ENCODE measurements around the gene GLRB. TPM values are rescaled to one million over a fixed set of nuclear protein-coding genes. Genes with fewer than 3 reads are reported as not detected.
A peak's percentile ranks its signal among the peaks of the same experiment; 100 is the strongest.
"Not testable (repeated sequence)": the region's sequence is repeated elsewhere in the genome, so short reads cannot be mapped to it uniquely, and the experiment has no call there.

The GLRB gene
- total RNA-seq, 1 donor from 2014 or later: 6.5 TPM

DNA sequence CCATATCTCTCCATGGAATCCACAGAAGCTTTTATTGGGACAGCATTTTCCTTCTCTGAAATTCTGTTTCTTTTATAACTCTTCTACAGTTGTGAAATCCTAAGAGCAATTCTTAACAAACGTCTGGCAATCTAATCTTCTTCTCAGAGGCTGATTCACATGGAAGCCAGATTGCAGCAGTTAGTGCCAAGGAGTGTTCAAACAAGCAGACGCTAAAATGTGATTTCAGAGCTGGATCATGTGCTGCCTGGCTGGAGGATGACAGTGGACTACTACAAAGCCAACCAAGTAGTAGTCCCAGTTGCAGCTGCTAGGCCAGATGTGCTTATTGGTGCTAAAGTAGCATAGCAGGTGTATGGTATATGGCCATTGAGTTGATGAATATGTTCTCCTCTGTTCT, 27.7 kb upstream of the GLRB start:
- Histone ChIP-seq H3K27me3 (no peaks in the 10 kb centered on the region), H3K36me3 (no peaks in the 10 kb centered on the region), H3K4me3 (no peak overlapping the region), H3K9me3 (no peaks in the 10 kb centered on the region), H3K4me1 (no peaks in the 10 kb centered on the region), H3K27ac (no peak overlapping the region)
- peak; percentile 51 for ATAC-seq
- intact Hi-C loops (cut with DNase I): no loop called here
- no peak for DNase-seq
- TF ChIP-seq, protein P1, sequence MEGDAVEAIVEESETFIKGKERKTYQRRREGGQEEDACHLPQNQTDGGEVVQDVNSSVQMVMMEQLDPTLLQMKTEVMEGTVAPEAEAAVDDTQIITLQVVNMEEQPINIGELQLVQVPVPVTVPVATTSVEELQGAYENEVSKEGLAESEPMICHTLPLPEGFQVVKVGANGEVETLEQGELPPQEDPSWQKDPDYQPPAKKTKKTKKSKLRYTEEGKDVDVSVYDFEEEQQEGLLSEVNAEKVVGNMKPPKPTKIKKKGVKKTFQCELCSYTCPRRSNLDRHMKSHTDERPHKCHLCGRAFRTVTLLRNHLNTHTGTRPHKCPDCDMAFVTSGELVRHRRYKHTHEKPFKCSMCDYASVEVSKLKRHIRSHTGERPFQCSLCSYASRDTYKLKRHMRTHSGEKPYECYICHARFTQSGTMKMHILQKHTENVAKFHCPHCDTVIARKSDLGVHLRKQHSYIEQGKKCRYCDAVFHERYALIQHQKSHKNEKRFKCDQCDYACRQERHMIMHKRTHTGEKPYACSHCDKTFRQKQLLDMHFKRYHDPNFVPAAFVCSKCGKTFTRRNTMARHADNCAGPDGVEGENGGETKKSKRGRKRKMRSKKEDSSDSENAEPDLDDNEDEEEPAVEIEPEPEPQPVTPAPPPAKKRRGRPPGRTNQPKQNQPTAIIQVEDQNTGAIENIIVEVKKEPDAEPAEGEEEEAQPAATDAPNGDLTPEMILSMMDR (IDR thresholded peaks at IDR 0.05): no peak

DNA sequence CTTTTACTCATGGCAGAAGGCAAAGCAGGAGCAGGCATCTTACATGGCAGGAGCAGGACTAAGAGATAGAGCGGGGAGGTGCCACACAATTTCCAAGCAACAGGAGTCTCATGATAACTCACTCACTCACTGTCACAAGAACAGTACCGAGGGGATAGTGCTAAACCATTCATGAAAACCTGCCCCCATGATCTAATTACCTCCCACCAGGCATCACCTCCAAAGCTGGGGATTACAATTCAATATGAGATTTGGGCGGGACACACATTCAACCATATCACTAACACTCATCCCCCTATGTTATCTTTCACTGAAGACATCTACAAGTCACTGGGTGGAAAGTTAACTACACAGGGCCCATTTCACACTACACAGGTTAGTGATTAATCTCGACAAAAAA, 25.4 kb upstream of the GLRB start:
- H3K4me3 ChIP-seq: no peak overlapping the region
- intact Hi-C loops (cut with DNase I): no loop called here
- H3K4me1 ChIP-seq: no peaks in the 10 kb centered on the region

DNA sequence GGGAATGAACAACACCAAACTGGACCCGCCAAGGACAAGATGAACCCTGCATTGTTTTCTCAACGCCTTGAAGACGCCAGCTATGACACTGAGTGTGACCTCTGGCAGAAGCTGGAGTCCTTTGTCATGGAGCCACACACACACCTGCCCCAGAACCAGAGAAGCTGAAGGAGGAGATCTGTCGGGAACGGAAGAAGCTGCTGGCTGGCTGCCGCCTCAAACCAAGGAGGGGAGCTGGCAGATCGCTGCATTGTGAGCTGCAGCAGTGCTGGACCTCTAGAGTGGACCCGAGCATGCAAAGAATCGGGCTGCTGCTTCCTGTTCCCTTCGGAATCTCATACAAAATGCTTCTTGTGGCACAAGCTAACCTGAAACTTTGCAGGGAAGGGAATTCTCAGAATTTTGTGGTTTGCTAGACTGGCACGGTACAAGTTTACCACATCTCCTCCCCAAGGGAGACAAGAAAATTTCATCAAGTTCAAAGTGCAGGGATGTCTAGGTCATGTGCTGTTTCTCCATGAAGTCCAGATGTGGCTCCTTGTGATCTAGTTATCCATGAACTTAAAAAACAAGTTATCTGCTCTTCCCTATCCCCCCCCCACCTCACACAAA, 23.4 kb upstream of the GLRB start:
- H3K9me3 ChIP-seq: no peaks in the 10 kb centered on the region
- H3K27ac ChIP-seq: no peak overlapping the region
- no peaks in the 10 kb centered on the region for H3K4me1 ChIP-seq
- no peak for DNase-seq
- no peak overlapping the region for H3K4me3 ChIP-seq
- H3K27me3 ChIP-seq: no peaks in the 10 kb centered on the region
- TF ChIP-seq, protein P1 (IDR thresholded peaks at IDR 0.05): no peak
- intact Hi-C loops (cut with DNase I): no loop called here
- no peaks in the 10 kb centered on the region for H3K36me3 ChIP-seq
- no peak for ATAC-seq

More for the DNA sequence above, 25.4 kb upstream of the GLRB start:
- H3K27me3 ChIP-seq: no peaks in the 10 kb centered on the region
- TF ChIP-seq, protein P1 (IDR thresholded peaks at IDR 0.05): no peak
- no peaks in the 10 kb centered on the region for H3K9me3 ChIP-seq
- H3K36me3 ChIP-seq: no peaks in the 10 kb centered on the region
- ATAC-seq (no peak), DNase-seq (no peak)
- H3K27ac ChIP-seq: no peak overlapping the region

DNA sequence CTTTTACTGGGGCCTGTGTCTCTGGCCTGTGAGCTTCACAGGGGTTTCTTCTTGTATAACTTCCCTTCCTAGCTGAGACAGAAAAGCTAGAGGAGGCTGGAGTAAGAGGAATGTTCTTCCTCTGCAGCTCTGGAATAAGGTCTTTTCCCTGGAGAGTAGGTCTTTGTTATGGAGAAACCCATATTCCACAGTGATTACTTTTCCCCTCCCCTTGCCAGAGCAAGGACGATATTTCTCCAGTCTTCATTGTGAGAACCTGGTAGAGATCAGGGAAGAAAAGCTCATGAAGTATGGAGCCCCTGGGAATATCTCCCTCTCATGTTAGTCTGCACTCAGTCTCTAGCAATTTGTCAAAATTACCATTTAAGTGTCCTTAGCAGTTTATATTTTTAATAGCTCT, 18.7 kb upstream of the GLRB start:
- Histone ChIP-seq H3K27me3 (no peaks in the 10 kb centered on the region), H3K4me1 (no peaks in the 10 kb centered on the region), H3K27ac (no peak overlapping the region), H3K4me3 (no peak overlapping the region), H3K9me3 (no peaks in the 10 kb centered on the region), H3K36me3 (no peaks in the 10 kb centered on the region)
- DNase-seq (no peak), ATAC-seq (no peak)
- intact Hi-C loops (cut with DNase I): no loop called here
- TF ChIP-seq, protein P1 (IDR thresholded peaks at IDR 0.05): no peak

DNA sequence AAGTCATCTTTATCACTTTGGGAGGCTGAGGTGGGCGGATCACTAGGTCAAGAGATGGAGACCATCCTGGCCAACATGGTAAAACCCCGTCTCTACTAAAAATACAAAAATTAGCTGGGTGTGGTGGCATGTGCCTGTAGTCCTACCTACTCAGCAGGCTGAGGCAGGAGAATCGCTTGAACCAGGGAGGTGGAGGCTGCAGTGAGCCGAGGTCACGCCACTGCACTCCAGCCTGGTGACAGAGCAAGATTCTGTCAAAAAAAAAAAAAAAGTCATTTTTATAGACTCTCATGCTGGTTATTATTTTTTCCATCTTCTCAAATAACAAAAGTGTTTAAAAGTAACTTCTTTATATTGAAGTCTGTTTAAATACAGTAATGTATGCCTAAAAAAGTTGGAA, 17.1 kb upstream of the GLRB start:
- not testable (repeated sequence) for ATAC-seq

DNA sequence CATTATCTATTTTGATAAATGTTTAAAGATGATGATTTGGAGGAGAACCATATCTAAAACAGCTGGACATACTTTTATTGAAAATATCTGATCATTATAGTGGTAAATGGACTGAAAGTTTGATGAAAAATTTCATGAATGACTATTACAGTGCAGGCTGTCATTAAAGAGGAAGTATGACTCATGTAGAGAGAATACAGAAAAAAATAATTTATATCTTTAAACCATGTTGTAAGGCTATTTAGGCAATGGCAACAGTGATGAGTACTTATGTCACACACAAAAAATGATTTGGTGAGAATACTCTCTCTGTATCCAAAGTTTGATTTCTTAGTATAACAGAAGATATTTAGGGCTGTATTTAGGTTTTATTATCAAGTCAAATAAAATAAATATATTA, 3.9 kb upstream of the GLRB start:
- ATAC-seq: no peak
- TF ChIP-seq, protein P1 (IDR thresholded peaks at IDR 0.05): no peak
- H3K4me1 ChIP-seq: no peaks in the 10 kb centered on the region
- DNase-seq: no peak
- no peaks in the 10 kb centered on the region for H3K27me3 ChIP-seq
- intact Hi-C loops (cut with DNase I): no loop called here
- no peak overlapping the region for H3K4me3 ChIP-seq
- no peaks in the 10 kb centered on the region for H3K9me3 ChIP-seq
- no peaks in the 10 kb centered on the region for H3K36me3 ChIP-seq
- no peak overlapping the region for H3K27ac ChIP-seq

More for the DNA sequence above, 17.1 kb upstream of the GLRB start:
- H3K4me3 ChIP-seq; H3K4me1 ChIP-seq; H3K27ac ChIP-seq; DNase-seq; H3K27me3 ChIP-seq; intact Hi-C loops (cut with DNase I); H3K36me3 ChIP-seq; H3K9me3 ChIP-seq: not testable (repeated sequence)
